Spleen (tissue), 11 donors: ENCODE results near the gene RFFL. TPM values are rescaled to one million over a fixed set of nuclear protein-coding genes. Genes with fewer than 3 reads are reported as not detected.

Experiments
- DNase-seq: peaks from one replicate; pipeline ENCODE4 v3.0.0-alpha.2; 2020
- H3K27ac ChIP-seq, 8 donors: fragments of 200-600 bp; sonication (generic) in 7 of 8; 1 replicate in 4 of 8; 2 replicates in 4 of 8; pipeline versions ENCODE4 v1.5.0 to v1.8.0; 2016 to 2021; ENCODE audit warnings: inconsistent platforms in 4 of 8, mild to moderate bottlenecking in 4 of 8, moderate library complexity in 1 of 8
- H3K27me3 ChIP-seq, 7 donors: fragments of 200-600 bp; sonication (generic) in 6 of 7; replicated peaks in 1 of 7; 1 replicate in 4 of 7; 2 replicates in 3 of 7; pipeline versions ENCODE4 v1.5.0 to v1.8.0; 2016 to 2021; ENCODE audit warnings: inconsistent platforms in 3 of 7, mild to moderate bottlenecking in 1 of 7
- H3K36me3 ChIP-seq, 6 donors: fragments of 200-600 bp; sonication (generic) in 5 of 6; 1 replicate in 4 of 6; 2 replicates in 2 of 6; pipeline versions ENCODE4 v1.5.0 to v1.8.0; 2016 to 2021; ENCODE audit warnings: inconsistent platforms in 2 of 6
- H3K4me1 ChIP-seq, 6 donors: fragments of 200-600 bp; sonication (generic) in 5 of 6; 1 replicate in 3 of 6; 2 replicates in 3 of 6; pipeline versions ENCODE4 v1.5.0 to v1.8.0; 2016 to 2021; ENCODE audit warnings: inconsistent platforms in 3 of 6
- H3K4me3 ChIP-seq, 8 donors: fragments of 200-600 bp; sonication (generic) in 7 of 8; 1 replicate in 4 of 8; 2 replicates in 4 of 8; pipeline versions ENCODE4 v1.5.0 to v1.8.0; 2016 to 2021; ENCODE audit warnings: inconsistent platforms in 4 of 8, mild to moderate bottlenecking in 4 of 8, moderate library complexity in 2 of 8
- H3K9me3 ChIP-seq, 8 donors: fragments of 200-600 bp; sonication (generic) in 7 of 8; 1 replicate in 4 of 8; 2 replicates in 4 of 8; pipeline versions ENCODE4 v1.5.0 to v1.8.0; 2016 to 2021; ENCODE audit warnings: inconsistent platforms in 4 of 8
- POLR2A ChIP-seq, 3 donors: fragments of 450-650 bp; IDR thresholded peaks; one replicate each; pipeline ENCODE4 v1.5.1; 2017; ENCODE audit warnings: antibody characterized with exemption in 3 of 3, mild to moderate bottlenecking in 1 of 3
- POLR2AphosphoS5 ChIP-seq, 3 donors: sonication (generic); formaldehyde crosslinking; IDR thresholded peaks; one replicate each; pipeline ENCODE4 v1.5.1; 2017; ENCODE audit warnings: antibody characterized with exemption in 3 of 3
- WGBS, 5 donors: extraction: QIAGEN DNeasy Blood & Tissue Kit in 3 of 5; methylation state at CpG; one replicate each; pipeline versions ENCODE4 v1.1.5 to v1.1.7; 2013 to 2018; 5-methylcytosine and 5-hydroxymethylcytosine counted together
- intact Hi-C: fragments of 100-400 bp; cut with DNase I; formaldehyde crosslinking; loops from one replicate; pipeline ENCODE4 v1.15.0; 2023; ENCODE audit warnings: low total_unique reads
- polyA plus RNA-seq, 3 donors: library from polyadenylated mRNA; stranded (reverse); fragments of 200-250 nt; gene quantifications; one replicate each; pipeline ENCODE4 v1.2.1, GENCODE V29; 2013
- total RNA-seq, 7 donors: library from RNA; depleted of rRNA in 3 of 7; stranded (reverse); fragments of >200 nt in 3 of 7; fragmentation: NEBNext Ultra II Directional in 4 of 7; extraction: Animal tissue kit (Norgen Biotek cat#: 25700) in 4 of 7; gene quantifications; one replicate each; pipeline versions ENCODE4 v1.1.0 to v1.2.1, GENCODE V29; 2016 to 2021
- TF ChIP-seq, protein P1 (sequence below), 11 experiments: fragments of 200-600 bp in 7 of 11; fragments of 450-650 bp in 4 of 11; sonication (generic) in 4 of 11; IDR thresholded peaks in 8 of 11; conservative IDR thresholded peaks in 3 of 11; 1 replicate in 7 of 11; 2 replicates in 4 of 11; pipeline versions ENCODE4 v1.4.0 to v1.8.0; 2016 to 2021; ENCODE audit warnings: antibody characterized with exemption in 11 of 11, inconsistent platforms in 4 of 11, mild to moderate bottlenecking in 1 of 11
- donor health status: healthy with polysubstance abuse.
- donor health status: DM: no; HTN: no; CAD: no; lungs with moderate emphysema.
- donor health status: DM: no; HTN: no; CAD: no.
- donor health status: Bipolar disorder and iron deficiency.
- donor health status: healthy.
- donor health status: DM: no; HTN: no; CAD: no.
- donor health status: DM: yes; HTN: yes; CAD: no.

RFFL gene
- total and polyA plus RNA-seq, 10 donors, result 5.7 to 39.7 (median 32.6) TPM

DNA sequence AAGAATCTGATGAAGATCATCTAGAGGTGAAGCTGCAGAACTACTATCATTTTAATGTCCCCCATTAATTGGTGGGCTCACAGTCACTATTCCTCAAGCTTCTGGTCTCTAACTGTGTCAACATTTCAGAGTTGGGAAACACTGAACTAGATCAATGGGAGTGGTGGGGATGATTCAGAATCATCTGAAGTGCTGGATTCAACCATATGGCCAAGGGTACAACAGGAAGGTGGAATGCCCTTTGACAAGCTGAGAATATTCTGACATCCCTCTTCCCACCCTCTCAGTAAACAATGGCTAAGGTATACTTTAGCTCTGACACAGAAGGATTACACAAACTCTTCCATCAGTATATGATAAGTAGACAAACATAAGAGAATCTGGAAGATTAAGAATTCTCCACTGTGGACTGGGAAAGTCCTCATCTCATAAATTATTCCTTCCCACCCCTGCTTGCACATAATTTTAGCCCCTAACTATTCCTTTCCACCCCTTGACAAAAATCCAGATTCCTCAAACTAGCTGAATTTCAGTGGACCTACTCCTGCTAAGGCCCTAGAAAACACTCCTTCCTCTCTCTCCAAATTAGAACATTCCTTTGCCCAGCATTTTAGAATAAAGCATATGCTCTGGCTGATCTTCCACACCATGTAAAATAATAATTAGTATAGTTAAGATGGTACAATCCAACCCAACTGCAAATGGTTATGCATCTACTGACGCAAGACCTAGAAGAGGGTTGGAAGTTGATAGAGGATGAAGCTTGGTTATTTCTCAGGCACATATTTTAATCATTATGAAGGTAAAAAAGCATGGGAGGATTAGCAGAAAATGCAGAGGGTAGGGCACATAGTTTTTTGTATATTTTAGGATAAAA is 16.3 kb upstream of the RFFL start:
- no peak overlapping the region for H3K4me3 ChIP-seq
- H3K4me1 ChIP-seq, result peaks cover 12 to 77% (median 45%) of the 10 kb centered on the region in 6 donors
- no peak for DNase-seq
- H3K27me3 ChIP-seq, result no peaks in the 10 kb centered on the region
- H3K36me3 ChIP-seq, result no peaks in the 10 kb centered on the region
- intact Hi-C loops, result loop anchor here (10.0 kb wide), 1 partner anchor 55 kb away; no protein-coding TSS in a partner anchor
- no peak for TF ChIP-seq POLR2A (IDR thresholded peaks at IDR 0.05)
- TF ChIP-seq, protein P1, sequence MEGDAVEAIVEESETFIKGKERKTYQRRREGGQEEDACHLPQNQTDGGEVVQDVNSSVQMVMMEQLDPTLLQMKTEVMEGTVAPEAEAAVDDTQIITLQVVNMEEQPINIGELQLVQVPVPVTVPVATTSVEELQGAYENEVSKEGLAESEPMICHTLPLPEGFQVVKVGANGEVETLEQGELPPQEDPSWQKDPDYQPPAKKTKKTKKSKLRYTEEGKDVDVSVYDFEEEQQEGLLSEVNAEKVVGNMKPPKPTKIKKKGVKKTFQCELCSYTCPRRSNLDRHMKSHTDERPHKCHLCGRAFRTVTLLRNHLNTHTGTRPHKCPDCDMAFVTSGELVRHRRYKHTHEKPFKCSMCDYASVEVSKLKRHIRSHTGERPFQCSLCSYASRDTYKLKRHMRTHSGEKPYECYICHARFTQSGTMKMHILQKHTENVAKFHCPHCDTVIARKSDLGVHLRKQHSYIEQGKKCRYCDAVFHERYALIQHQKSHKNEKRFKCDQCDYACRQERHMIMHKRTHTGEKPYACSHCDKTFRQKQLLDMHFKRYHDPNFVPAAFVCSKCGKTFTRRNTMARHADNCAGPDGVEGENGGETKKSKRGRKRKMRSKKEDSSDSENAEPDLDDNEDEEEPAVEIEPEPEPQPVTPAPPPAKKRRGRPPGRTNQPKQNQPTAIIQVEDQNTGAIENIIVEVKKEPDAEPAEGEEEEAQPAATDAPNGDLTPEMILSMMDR (IDR thresholded peaks at IDR 0.05 in 8 of 11, conservative IDR thresholded peaks at IDR 0.05 in 3 of 11), result no peak
- no peak for TF ChIP-seq POLR2AphosphoS5 (IDR thresholded peaks at IDR 0.05)
- peak overlapping the region in 3 of 8 donors; percentile 19 to 54 (median 24) for H3K27ac ChIP-seq
- 92 to 100% (median 98%) methylated on average over 1 of the region's 1 CpG for WGBS, 5 donors
- H3K9me3 ChIP-seq, result no peaks in the 10 kb centered on the region

DNA sequence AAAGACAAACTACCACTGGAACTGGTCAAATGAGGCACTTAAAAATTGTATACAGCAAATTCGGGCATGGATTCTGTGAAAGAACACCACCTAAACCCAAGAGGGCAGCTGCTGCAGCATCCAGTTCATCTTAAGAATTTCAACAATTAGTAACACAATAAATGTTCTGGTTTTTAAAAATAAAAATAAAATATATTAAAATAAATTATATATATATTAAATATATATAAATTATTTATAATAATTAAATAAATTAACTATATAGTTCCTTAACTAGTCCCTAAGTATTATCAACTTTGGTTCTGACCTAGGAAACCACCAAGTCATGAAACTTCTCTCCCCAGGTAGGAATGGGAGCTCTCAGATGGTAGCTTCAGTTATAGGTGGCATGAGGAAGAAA is 13.4 kb upstream of the RFFL start:
- no peak for TF ChIP-seq POLR2AphosphoS5 (IDR thresholded peaks at IDR 0.05)
- TF ChIP-seq, protein P1 (IDR thresholded peaks at IDR 0.05 in 8 of 11, conservative IDR thresholded peaks at IDR 0.05 in 3 of 11), result no peak
- no peak for TF ChIP-seq POLR2A (IDR thresholded peaks at IDR 0.05)
- H3K4me1 ChIP-seq, result peaks cover 2 to 78% (median 56%) of the 10 kb centered on the region in 6 donors
- intact Hi-C loops, result no loop called here
- no peaks in the 10 kb centered on the region for H3K27me3 ChIP-seq
- no peak overlapping the region for H3K4me3 ChIP-seq
- no peak for DNase-seq
- no peak overlapping the region for H3K27ac ChIP-seq
- H3K36me3 ChIP-seq, result no peaks in the 10 kb centered on the region
- H3K9me3 ChIP-seq, result no peaks in the 10 kb centered on the region
- 80 to 94% (median 88%) methylated on average over 1 of the region's 1 CpG for WGBS, 5 donors

DNA sequence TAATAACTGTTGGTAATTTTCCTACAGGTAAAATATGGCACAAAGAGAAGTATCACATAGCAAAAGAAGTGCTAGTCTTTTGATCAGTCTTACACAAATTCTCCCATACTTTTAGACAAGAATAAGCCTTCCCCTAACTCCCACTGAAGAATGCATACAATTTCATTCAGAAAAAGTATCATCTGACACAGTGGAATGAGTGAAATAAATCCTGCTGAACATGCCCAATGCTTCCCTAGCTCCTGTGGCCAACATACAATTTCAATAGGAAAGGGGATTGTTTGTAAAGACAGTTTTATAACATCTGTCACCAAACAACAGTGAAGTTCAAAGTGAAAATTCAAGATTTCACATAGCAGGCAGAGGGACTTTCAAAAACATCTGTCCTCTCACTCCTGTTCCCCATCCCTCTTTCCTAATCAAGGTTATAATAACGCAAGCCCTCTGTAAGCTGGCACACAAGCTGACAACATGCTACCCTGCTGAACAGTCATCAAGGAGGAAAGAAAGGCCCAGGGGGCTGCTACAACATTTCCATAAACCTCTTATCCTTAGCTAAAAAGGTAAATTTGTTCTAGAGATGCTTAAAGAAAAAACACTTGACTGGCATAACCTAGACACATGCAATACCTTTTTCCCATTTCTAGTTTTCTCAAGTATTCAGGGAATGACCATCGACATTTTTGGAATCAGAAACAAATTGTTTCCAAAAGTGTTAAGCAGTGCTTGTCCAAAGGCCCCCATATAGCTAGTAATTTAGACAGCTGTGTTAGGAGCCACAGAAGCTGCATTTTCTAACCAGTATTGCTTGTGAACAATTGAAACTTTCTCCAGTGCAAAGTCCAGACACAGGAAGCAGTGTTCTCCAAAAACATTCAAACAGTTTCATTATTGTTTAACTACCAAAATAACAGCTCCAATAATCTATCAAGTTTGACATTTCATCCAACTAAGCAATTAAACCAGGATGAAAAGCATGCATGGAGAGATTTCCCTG is 11.5 kb upstream of the RFFL start:
- H3K9me3 ChIP-seq, result no peaks in the 10 kb centered on the region
- DNase-seq, result no peak
- peaks cover 0 to 16% (median 0%) of the 10 kb centered on the region in 6 donors for H3K36me3 ChIP-seq
- H3K27me3 ChIP-seq, result no peaks in the 10 kb centered on the region
- H3K4me3 ChIP-seq, result no peak overlapping the region
- TF ChIP-seq POLR2A (IDR thresholded peaks at IDR 0.05) (no peak), POLR2AphosphoS5 (IDR thresholded peaks at IDR 0.05) (no peak)
- TF ChIP-seq, protein P1 (IDR thresholded peaks at IDR 0.05 in 8 of 11, conservative IDR thresholded peaks at IDR 0.05 in 3 of 11), result no peak
- H3K4me1 ChIP-seq, result peaks cover 0 to 78% (median 39%) of the 10 kb centered on the region in 6 donors
- 66 to 90% (median 73%) methylated on average over 2 of the region's 2 CpGs for WGBS, 5 donors
- intact Hi-C loops, result no loop called here
- H3K27ac ChIP-seq, result peak overlapping the region in 3 of 8 donors; percentile 47 to 67 (median 57)
